CD8-positive, alpha-beta memory T cell (primary cell): ENCODE results near the gene ELMO2. TPM values are rescaled to one million over a fixed set of nuclear protein-coding genes. Genes with fewer than 3 reads are reported as not detected.

Experiments
- CTCF ChIA-PET: fragments of 350-600 bp; sonication (Branson Sonifier 250); formaldehyde crosslinking; loops from one replicate; lab custom pipeline; 2021; ENCODE audit warnings: antibody characterized with exemption; lab: Charles Lee
- POLR2A ChIA-PET: fragments of 350-600 bp; sonication (Branson Sonifier 250); formaldehyde crosslinking; loops from one replicate; lab custom pipeline; 2021; ENCODE audit warnings: antibody characterized with exemption; lab: Charles Lee
- DNase-seq, 5 donors: peaks; one replicate each; pipeline versions ENCODE4 v3.0.0 to v3.0.0-alpha.2; 2020 to 2022; ENCODE audit warnings: mixed read lengths in 1 of 5
- H3K27ac ChIP-seq: one replicate; pipeline ENCODE4 v1.7.0; 2013; ENCODE audit warnings: low read depth, mild to moderate bottlenecking, low read length, moderate library complexity
- H3K27me3 ChIP-seq: 2 replicates; pipeline ENCODE4 v1.7.0; 2013; ENCODE audit warnings: low read length, mild to moderate bottlenecking; ENCODE audit not compliant: insufficient read depth, poor library complexity, severe bottlenecking
- H3K36me3 ChIP-seq: 2 replicates; pipeline ENCODE4 v1.7.0; 2013; ENCODE audit warnings: mild to moderate bottlenecking, low read length, moderate library complexity; ENCODE audit not compliant: insufficient read depth
- H3K4me1 ChIP-seq: 2 replicates; pipeline ENCODE4 v1.7.0; 2013; ENCODE audit warnings: mild to moderate bottlenecking, low read length, moderate library complexity; ENCODE audit not compliant: insufficient read depth
- H3K4me3 ChIP-seq: 2 replicates; pipeline ENCODE4 v1.7.0; 2013; ENCODE audit warnings: mild to moderate bottlenecking, low read length
- H3K9me3 ChIP-seq: 2 replicates; pipeline ENCODE4 v1.7.0; 2013; ENCODE audit warnings: mild to moderate bottlenecking, low read length
- H3K27ac Mint-ChIP-seq, 8 donors: one replicate each; pipeline ENCODE4 v1.8.0; 2020 to 2021; ENCODE audit warnings: mixed read lengths in 8 of 8, mild to moderate bottlenecking in 6 of 8, inconsistent platforms in 3 of 8, moderate library complexity in 3 of 8
- H3K27me3 Mint-ChIP-seq, 2 donors: one replicate each; pipeline ENCODE4 v1.8.0; 2020 to 2021; ENCODE audit warnings: mixed read lengths in 2 of 2, mild to moderate bottlenecking in 1 of 2, moderate library complexity in 1 of 2
- H3K36me3 Mint-ChIP-seq, 3 donors: one replicate each; pipeline ENCODE4 v1.8.0; 2020 to 2021; ENCODE audit warnings: mixed read lengths in 3 of 3, inconsistent platforms in 1 of 3, mild to moderate bottlenecking in 1 of 3
- H3K4me1 Mint-ChIP-seq, 3 donors: one replicate each; pipeline ENCODE4 v1.8.0; 2020 to 2021; ENCODE audit warnings: mixed read lengths in 3 of 3, inconsistent platforms in 1 of 3, mild to moderate bottlenecking in 1 of 3
- H3K4me3 Mint-ChIP-seq, 7 donors: one replicate each; pipeline ENCODE4 v1.8.0; 2020 to 2021; ENCODE audit warnings: mixed read lengths in 7 of 7, mild to moderate bottlenecking in 6 of 7, moderate library complexity in 4 of 7, inconsistent platforms in 2 of 7
- H3K9me3 Mint-ChIP-seq, 5 donors: one replicate each; pipeline ENCODE4 v1.8.0; 2020 to 2022; ENCODE audit warnings: mixed read lengths in 5 of 5, mild to moderate bottlenecking in 3 of 5, moderate library complexity in 2 of 5, inconsistent platforms in 1 of 5
- polyA plus RNA-seq: library from polyadenylated mRNA; unstranded; fragments of 300-500 nt; fragmentation: Illumina TruSeq; gene quantifications from one replicate; pipeline ENCODE4 v1.2.3, GENCODE V29; 2021
- total RNA-seq, 2 experiments: library from RNA; stranded (reverse); gene quantifications; one replicate each; pipeline ENCODE4 v1.2.3, GENCODE V29; 2021

The ELMO2 gene
- total and polyA plus RNA-seq, 3 experiments from 2014 or later, result 59.5 to 84.3 (median 68.2) TPM

- CTCF ChIA-PET, result interaction anchor here (1.1 kb wide), 1 partner anchor 81 kb away, joined by 4 read pairs; no protein-coding TSS in a partner anchor
- Mint-ChIP-seq H3K36me3 (peaks cover 0 to 8% (median 0%) of the 10 kb centered on the region in 3 donors), H3K4me1 (peaks cover 18 to 35% (median 21%) of the 10 kb centered on the region in 3 donors)
These were observed 64.4 kb downstream of the ELMO2 start for GRCh38 chr20:46342010-46342378.

DNA sequence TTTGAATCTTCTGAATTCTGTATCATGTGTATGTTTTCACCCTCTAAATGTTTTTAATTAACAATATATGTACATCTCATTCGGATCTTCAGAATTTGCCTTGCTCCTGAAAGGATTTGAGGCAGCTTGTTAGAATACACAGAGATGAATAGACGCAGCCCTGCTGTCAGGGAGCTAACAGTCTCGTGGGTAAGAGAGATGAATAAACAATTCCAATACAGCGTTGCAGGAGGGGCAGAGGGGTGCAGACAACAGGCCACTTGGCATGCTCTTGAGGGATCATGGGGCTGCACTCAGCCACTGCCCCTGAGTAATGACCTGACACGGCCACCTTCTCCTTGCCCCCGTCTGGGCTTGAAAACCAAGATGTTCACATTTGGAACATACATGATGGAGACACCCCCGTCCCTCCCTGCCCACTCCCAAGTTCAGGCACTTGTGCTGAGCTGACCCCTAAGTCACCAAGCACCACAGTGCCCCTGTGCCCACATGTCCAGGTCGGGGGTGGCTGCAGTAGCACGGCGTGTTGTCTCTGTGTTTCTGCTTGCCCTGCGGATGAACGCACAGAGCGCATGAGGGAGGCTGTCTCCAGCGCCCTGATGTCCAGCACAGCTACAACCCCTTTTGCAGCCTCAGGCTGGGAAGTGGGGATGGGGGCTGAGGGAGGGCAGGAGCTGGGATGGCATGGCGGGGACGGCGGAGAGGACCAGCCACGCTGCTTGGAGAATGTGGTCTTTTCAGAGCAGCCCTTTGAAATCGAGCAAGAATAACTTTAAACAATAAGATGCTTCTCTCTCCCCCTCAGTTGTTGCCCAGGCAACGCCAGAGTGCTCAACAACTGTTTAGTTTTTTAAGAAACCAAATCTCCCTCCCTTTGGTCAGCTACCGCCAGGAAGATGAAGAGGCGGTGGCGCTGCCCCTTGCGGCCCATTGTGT, 65.1 kb downstream of the ELMO2 start:
- peaks cover 26% of the 10 kb centered on the region for H3K27me3 ChIP-seq
- Mint-ChIP-seq H3K9me3 (no peaks in the 10 kb centered on the region), H3K36me3 (peaks cover 0 to 5% (median 0%) of the 10 kb centered on the region in 3 donors), H3K27me3 (peaks cover 8 to 31% of the 10 kb centered on the region in 2 donors), H3K4me3 (no peak overlapping the region), H3K4me1 (peaks cover 18 to 35% (median 19%) of the 10 kb centered on the region in 3 donors), H3K27ac (peak overlapping the region in 1 of 8 donors; percentile 44)
- H3K27ac ChIP-seq, result no peak overlapping the region
- ChIA-PET POLR2A (no interaction called here), CTCF (no interaction called here)
- H3K4me3 ChIP-seq, result no peak overlapping the region
- no peaks in the 10 kb centered on the region for H3K36me3 ChIP-seq
- H3K9me3 ChIP-seq, result no peaks in the 10 kb centered on the region
- H3K4me1 ChIP-seq, result peaks cover 23% of the 10 kb centered on the region
- no peak for DNase-seq

More at GRCh38 chr20:46342010-46342378, 64.4 kb downstream of the ELMO2 start:
- Histone ChIP-seq H3K27ac (no peak overlapping the region), H3K4me1 (peaks cover 23% of the 10 kb centered on the region), H3K36me3 (no peaks in the 10 kb centered on the region), H3K27me3 (peaks cover 20% of the 10 kb centered on the region), H3K9me3 (no peaks in the 10 kb centered on the region), H3K4me3 (no peak overlapping the region)
- Mint-ChIP-seq H3K4me3 (no peak overlapping the region), H3K9me3 (no peaks in the 10 kb centered on the region), H3K27me3 (peaks cover 8 to 26% of the 10 kb centered on the region in 2 donors), H3K27ac (no peak overlapping the region)
- POLR2A ChIA-PET, result interaction anchor here (1.1 kb wide), 1 partner anchor 22 kb away, joined by 3 read pairs; no protein-coding TSS in a partner anchor
- no peak for DNase-seq

DNA sequence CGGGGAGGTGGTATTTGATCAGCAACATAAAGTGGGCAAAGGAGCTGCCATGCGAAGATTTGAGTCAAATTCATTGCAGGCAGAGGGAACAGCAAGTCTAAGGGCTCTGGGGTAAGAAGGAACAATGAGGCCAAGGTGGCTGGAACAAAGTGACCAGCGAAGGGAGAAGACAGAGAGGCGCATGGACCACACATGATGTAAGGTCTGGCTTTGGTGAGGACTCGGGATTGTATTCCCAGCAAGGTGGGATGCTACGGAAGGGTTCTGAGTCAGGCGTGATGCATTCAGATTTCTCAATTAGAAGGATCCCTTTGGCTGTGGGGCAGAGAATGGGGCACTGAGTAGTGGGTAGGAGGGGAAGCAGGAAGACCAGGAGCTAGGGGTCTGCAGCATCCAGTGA, 67.4 kb downstream of the ELMO2 start:
- CTCF ChIA-PET, result no interaction called here
- DNase-seq, result no peak
- POLR2A ChIA-PET, result interaction anchor here (0.6 kb wide), 1 partner anchor 14 kb away, joined by 3 read pairs; no protein-coding TSS in a partner anchor
- peaks cover 10 to 51% of the 10 kb centered on the region in 2 donors for H3K27me3 Mint-ChIP-seq
- H3K9me3 Mint-ChIP-seq, result no peaks in the 10 kb centered on the region
- Histone ChIP-seq H3K9me3 (no peaks in the 10 kb centered on the region), H3K27ac (no peak overlapping the region), H3K36me3 (no peaks in the 10 kb centered on the region), H3K27me3 (peaks cover 32% of the 10 kb centered on the region), H3K4me1 (peaks cover 22% of the 10 kb centered on the region), H3K4me3 (no peak overlapping the region)
- H3K27ac Mint-ChIP-seq, result peak overlapping the region in 1 of 8 donors; percentile 53
- H3K4me1 Mint-ChIP-seq, result peaks cover 10 to 22% (median 12%) of the 10 kb centered on the region in 3 donors
- no peaks in the 10 kb centered on the region for H3K36me3 Mint-ChIP-seq
- no peak overlapping the region for H3K4me3 Mint-ChIP-seq

DNA sequence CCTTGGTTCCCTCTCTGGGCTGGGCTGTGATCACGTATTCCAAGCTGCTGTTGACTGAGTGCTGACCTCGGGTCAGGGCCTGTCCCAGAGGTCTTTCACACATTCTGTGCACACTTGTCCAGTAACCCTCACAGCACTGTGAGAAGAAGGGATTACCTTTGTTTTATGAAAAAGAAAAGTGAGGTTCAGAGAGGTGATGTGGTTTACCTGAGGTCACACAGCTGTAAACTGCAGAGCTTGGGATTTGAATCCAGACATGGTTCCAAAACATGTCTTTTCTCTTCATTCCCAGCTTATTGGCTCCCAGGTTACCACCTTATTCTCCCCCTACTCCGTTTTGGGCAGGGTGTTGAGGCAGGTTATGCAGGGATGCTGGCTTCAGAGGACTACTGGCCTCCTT, 69.7 kb downstream of the ELMO2 start:
- Mint-ChIP-seq H3K36me3 (no peaks in the 10 kb centered on the region), H3K9me3 (no peaks in the 10 kb centered on the region), H3K27me3 (peaks cover 17 to 70% of the 10 kb centered on the region in 2 donors), H3K4me1 (peaks cover 0 to under 1% (median 0%) of the 10 kb centered on the region in 3 donors), H3K27ac (no peak overlapping the region), H3K4me3 (no peak overlapping the region)
- no peaks in the 10 kb centered on the region for H3K36me3 ChIP-seq
- H3K4me3 ChIP-seq, result no peak overlapping the region
- no peak for DNase-seq
- CTCF ChIA-PET, result no interaction called here
- H3K27me3 ChIP-seq, result peaks cover 29% of the 10 kb centered on the region
- no peaks in the 10 kb centered on the region for H3K9me3 ChIP-seq
- no peak overlapping the region for H3K27ac ChIP-seq
- H3K4me1 ChIP-seq, result no peaks in the 10 kb centered on the region
- POLR2A ChIA-PET, result no interaction called here

GRCh38 chr20:46334303-46334904, 72.0 kb downstream of the ELMO2 start:
- H3K4me1 ChIP-seq, result no peaks in the 10 kb centered on the region
- no peak overlapping the region for H3K27ac Mint-ChIP-seq
- no peaks in the 10 kb centered on the region for H3K4me1 Mint-ChIP-seq
- POLR2A ChIA-PET, result interaction anchor here (0.7 kb wide), 1 partner anchor 9 kb away, joined by 3 read pairs; no protein-coding TSS in a partner anchor
- no peak overlapping the region for H3K4me3 Mint-ChIP-seq
- no peaks in the 10 kb centered on the region for H3K9me3 ChIP-seq
- H3K27me3 Mint-ChIP-seq, result peaks cover 16 to 81% of the 10 kb centered on the region in 2 donors
- H3K27ac ChIP-seq, result no peak overlapping the region
- no peak overlapping the region for H3K4me3 ChIP-seq
- H3K9me3 Mint-ChIP-seq, result no peaks in the 10 kb centered on the region
- H3K36me3 Mint-ChIP-seq, result no peaks in the 10 kb centered on the region
- no peaks in the 10 kb centered on the region for H3K36me3 ChIP-seq
- CTCF ChIA-PET, result interaction anchor here (1.2 kb wide), 1 partner anchor 12 kb away, joined by 3 read pairs; no protein-coding TSS in a partner anchor
- H3K27me3 ChIP-seq, result peaks cover 29% of the 10 kb centered on the region
- DNase-seq, result no peak

GRCh38 chr20:46333161-46333991, 73.0 kb downstream of the ELMO2 start:
- DNase-seq, result no peak
- Histone ChIP-seq H3K9me3 (no peaks in the 10 kb centered on the region), H3K4me1 (no peaks in the 10 kb centered on the region), H3K4me3 (no peak overlapping the region), H3K27me3 (peaks cover 26% of the 10 kb centered on the region), H3K27ac (no peak overlapping the region), H3K36me3 (no peaks in the 10 kb centered on the region)
- Mint-ChIP-seq H3K36me3 (no peaks in the 10 kb centered on the region), H3K4me3 (no peak overlapping the region), H3K9me3 (no peaks in the 10 kb centered on the region), H3K27ac (no peak overlapping the region), H3K4me1 (no peaks in the 10 kb centered on the region), H3K27me3 (peaks cover 18 to 78% of the 10 kb centered on the region in 2 donors)
- CTCF ChIA-PET, result interaction anchor here (1.2 kb wide), 1 partner anchor 11 kb away, joined by 3 read pairs; no protein-coding TSS in a partner anchor
- POLR2A ChIA-PET, result interaction anchor here (0.7 kb wide), 1 partner anchor 10 kb away, joined by 3 read pairs; no protein-coding TSS in a partner anchor

DNA sequence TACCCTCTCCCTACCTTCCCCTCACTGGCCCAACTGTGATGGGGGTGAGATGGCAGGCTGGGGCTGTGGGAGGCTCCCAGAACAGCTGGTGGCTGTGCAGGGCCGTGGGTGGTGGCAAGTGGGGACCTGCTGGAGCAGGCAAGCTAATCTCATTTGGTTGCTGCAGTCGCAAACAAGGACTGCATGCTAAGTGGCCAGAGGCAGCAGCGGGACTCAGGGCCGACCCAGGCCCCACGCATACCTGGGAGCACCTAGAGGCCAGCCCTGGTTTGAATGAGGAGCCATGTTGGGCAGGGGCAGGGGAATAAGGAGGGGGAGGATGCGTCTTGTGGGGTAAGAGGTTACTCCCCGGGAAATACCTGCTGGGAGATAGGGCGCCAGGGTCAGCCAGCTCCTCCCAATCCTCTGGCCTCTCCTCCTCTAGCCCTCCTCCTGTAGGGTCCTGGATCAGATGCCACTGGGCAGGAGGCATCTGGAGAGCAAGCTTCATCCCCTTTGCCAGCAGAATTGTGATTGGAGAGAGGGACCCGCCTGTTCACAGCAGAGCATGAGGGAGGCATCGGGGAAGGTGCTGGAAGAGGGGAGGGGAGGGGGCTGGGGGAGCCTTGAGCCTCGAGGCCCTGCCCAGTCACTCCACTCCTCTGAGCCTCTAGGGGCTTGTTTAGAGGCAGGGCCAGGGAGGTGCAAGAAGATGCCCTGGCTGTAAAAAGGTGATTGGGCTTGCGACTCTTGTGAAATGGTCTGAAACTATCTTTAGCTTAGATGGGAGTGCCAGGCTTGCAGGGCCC, 73.8 kb downstream of the ELMO2 start:
- no peaks in the 10 kb centered on the region for H3K36me3 Mint-ChIP-seq
- POLR2A ChIA-PET, result no interaction called here

More for the DNA sequence above, 73.8 kb downstream of the ELMO2 start:
- no peak for DNase-seq
- Histone ChIP-seq H3K27ac (no peak overlapping the region), H3K4me3 (no peak overlapping the region), H3K36me3 (no peaks in the 10 kb centered on the region), H3K9me3 (no peaks in the 10 kb centered on the region), H3K4me1 (no peaks in the 10 kb centered on the region), H3K27me3 (peaks cover 19% of the 10 kb centered on the region)
- CTCF ChIA-PET, result no interaction called here
- Mint-ChIP-seq H3K27ac (peak overlapping the region in 1 of 8 donors; percentile 29), H3K9me3 (no peaks in the 10 kb centered on the region), H3K4me3 (no peak overlapping the region), H3K4me1 (no peaks in the 10 kb centered on the region), H3K27me3 (peaks cover 18 to 70% of the 10 kb centered on the region in 2 donors)
